GM19452 (cell line): Measurements from ENCODE around the gene DNHD1.

ENCODE experiments used
- ATAC-seq: cut with Tn5 transposase; IDR thresholded peaks from one replicate; pipeline ENCODE4 v1.9.1; 2021; ENCODE audit not compliant: unreplicated experiment

Gene DNHD1

GRCh38 chr11:6497069-6497839 is at the start of gene DNHD1:
DNHD1 (plus strand) TSS chr11:6497280; CDS start chr11:6498216, 936 bp downstream.
- no peak for ATAC-seq

GRCh38 chr11:6448574-6448973 is 48.5 kb upstream of the DNHD1 start:
- ATAC-seq = no peak

- ATAC-seq = no peak
Observed at GRCh38 chr11:6452219-6452618, 44.9 kb upstream of the DNHD1 start.

- ATAC-seq = no peak
Observed at GRCh38 chr11:6453152-6453551, 43.9 kb upstream of the DNHD1 start.

GRCh38 chr11:6455070-6455469 is 42.0 kb upstream of the DNHD1 start:
- no peak for ATAC-seq

GRCh38 chr11:6456361-6457073 is 40.6 kb upstream of the DNHD1 start:
- no peak for ATAC-seq

GRCh38 chr11:6457581-6458320 is 39.3 kb upstream of the DNHD1 start:
- ATAC-seq = no peak

- no peak for ATAC-seq
Observed at GRCh38 chr11:6458352-6459098, 38.6 kb upstream of the DNHD1 start.

- no peak for ATAC-seq
Observed at GRCh38 chr11:6459099-6459450, 38.0 kb upstream of the DNHD1 start.

GRCh38 chr11:6468712-6469495 is 28.2 kb upstream of the DNHD1 start:
- ATAC-seq = no peak

GRCh38 chr11:6469599-6469998 is 27.5 kb upstream of the DNHD1 start:
- no peak for ATAC-seq

- no peak for ATAC-seq
Observed at GRCh38 chr11:6472934-6473333, 24.1 kb upstream of the DNHD1 start.

- peak; percentile 62 for ATAC-seq
Observed at GRCh38 chr11:6473451-6474412, 23.3 kb upstream of the DNHD1 start, which contains the start of gene TRIM3. TRIM3 (minus strand) TSS chr11:6473941; CDS start chr11:6465695, 8,246 bp downstream.

GRCh38 chr11:6474413-6474792 is 22.7 kb upstream of the DNHD1 start:
- ATAC-seq = no peak

GRCh38 chr11:6474806-6475500 is 22.1 kb upstream of the DNHD1 start:
- ATAC-seq = no peak

GRCh38 chr11:6475936-6476335 is 21.1 kb upstream of the DNHD1 start:
- no peak for ATAC-seq

GRCh38 chr11:6476571-6476970 is 20.5 kb upstream of the DNHD1 start:
- no peak for ATAC-seq

GRCh38 chr11:6480299-6480914 is 16.7 kb upstream of the DNHD1 start:
- ATAC-seq = no peak
